ENCODE results near the gene EGFR.

- TF ChIP-seq CTCF (conservative IDR thresholded peaks at IDR 0.05 in 1 of 2, IDR thresholded peaks at IDR 0.05 in 1 of 2; ENCODE audit: low read depth in 1 of 2, low read length in 2 of 2) (no peak), EZH2 (IDR thresholded peaks at IDR 0.05; ENCODE audit: low read length, missing control alignments) (no peak)
These were observed 119.8 kb downstream of the EGFR start for GRCh38 chr7:55138663-55139062.

Measured in fibroblast of lung (primary cell).